IPS-18a (cell line): Measurements from ENCODE around the gene COL15A1.
"Not testable (repeated sequence)": the region's sequence is repeated elsewhere in the genome, so short reads cannot be mapped to it uniquely, and the experiment has no call there.

Experiments
- H3K27ac ChIP-seq: one replicate; pipeline ENCODE4 v1.5.1; 2013; ENCODE audit warnings: low read length
- H3K27me3 ChIP-seq: one replicate; pipeline ENCODE4 v1.6.1; 2013; ENCODE audit warnings: mild to moderate bottlenecking, low read length; ENCODE audit not compliant: control insufficient read depth, insufficient read depth
- H3K36me3 ChIP-seq: one replicate; pipeline ENCODE4 v1.6.1; 2013; ENCODE audit warnings: low read depth, low read length; ENCODE audit not compliant: control insufficient read depth
- H3K4me1 ChIP-seq: one replicate; pipeline ENCODE4 v1.6.1; 2013; ENCODE audit warnings: low read depth, low read length; ENCODE audit not compliant: control insufficient read depth
- H3K4me3 ChIP-seq: one replicate; pipeline ENCODE4 v1.5.1; 2013; ENCODE audit warnings: low read length
- H3K9ac ChIP-seq: one replicate; pipeline ENCODE4 v1.6.1; 2013; ENCODE audit warnings: mild to moderate bottlenecking, low read length, moderate library complexity
- H3K9me3 ChIP-seq: one replicate; pipeline ENCODE4 v1.6.1; 2013; ENCODE audit warnings: low read depth, low read length; ENCODE audit not compliant: control insufficient read depth

Gene COL15A1

DNA sequence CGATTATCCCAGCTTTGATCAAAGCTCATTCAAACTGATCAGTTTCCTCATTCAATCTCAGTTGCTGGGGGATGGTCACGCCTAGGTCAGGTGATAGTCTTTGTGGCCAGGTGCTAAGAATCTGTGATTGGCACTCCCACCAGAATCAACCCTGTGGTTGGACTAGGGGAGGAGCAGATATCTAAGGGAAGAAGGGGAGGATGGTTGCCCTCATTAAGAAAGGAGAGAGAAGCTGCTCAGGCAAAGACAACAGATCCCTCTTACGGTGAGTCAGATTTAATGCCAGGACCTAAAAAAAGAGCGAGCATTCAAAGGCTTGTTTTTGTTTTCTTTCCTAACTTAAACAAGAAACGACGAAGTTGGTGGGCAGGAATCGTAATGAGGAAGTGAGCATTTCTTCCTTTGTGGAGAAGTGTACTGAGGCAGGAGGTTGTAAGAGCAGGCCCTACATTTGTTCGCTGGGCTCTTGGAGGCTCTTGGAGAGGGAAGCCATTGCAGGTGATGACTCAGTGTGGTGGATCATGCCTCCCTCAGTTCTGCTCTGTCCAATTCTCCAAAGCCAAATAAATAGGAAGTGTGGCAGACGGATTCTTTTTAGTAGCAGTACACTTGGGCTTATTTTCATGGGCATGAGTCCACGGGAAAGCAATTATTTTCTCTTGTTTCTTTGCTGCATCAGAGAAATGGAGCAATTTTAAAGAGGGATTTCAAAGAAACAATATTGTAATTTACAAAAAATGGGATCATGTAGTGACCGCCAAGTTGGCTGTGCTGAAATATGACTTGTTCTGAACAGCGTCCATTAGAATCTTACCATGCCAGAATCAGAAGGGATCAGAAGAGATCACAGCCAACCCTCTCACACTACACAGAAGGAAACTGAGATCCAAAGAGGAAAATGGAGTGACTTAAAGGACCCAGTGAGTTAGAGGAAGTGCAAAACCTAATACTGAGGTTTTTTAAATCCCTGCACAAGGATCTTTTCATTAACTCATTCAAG lies 142.5 kb downstream of the COL15A1 start:
- Histone ChIP-seq H3K4me3 (no peak overlapping the region), H3K27me3 (no peaks in the 10 kb centered on the region), H3K4me1 (no peaks in the 10 kb centered on the region), H3K36me3 (no peaks in the 10 kb centered on the region), H3K27ac (no peak overlapping the region), H3K9me3 (peaks cover 3% of the 10 kb centered on the region), H3K9ac (no peak overlapping the region)

DNA sequence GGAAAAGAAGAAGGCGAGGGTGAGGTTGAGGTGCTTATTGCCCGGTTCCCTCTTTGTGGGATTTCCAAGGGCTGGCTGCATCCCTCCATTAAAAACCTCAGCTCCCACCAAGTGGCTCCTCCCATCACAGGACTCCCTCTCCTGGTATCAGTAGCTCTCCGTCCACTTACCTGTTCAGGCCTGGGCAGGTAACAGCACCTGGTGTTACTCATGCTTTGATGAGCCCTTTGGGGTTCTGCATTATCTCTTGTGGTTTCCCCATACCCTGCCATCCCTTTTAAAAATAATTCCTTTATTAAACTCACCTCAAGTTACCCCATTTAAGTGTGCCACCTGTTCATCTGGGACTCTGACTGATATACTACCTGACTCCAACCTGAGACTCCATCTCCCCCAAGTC lies 143.8 kb downstream of the COL15A1 start:
- Histone ChIP-seq H3K4me1 (no peaks in the 10 kb centered on the region), H3K36me3 (no peaks in the 10 kb centered on the region), H3K27ac (no peak overlapping the region), H3K9me3 (peaks cover 3% of the 10 kb centered on the region), H3K9ac (no peak overlapping the region), H3K27me3 (no peaks in the 10 kb centered on the region), H3K4me3 (no peak overlapping the region)

- Histone ChIP-seq H3K9ac (no peak overlapping the region), H3K27me3 (no peaks in the 10 kb centered on the region), H3K36me3 (no peaks in the 10 kb centered on the region), H3K27ac (no peak overlapping the region), H3K4me3 (no peak overlapping the region), H3K4me1 (no peaks in the 10 kb centered on the region), H3K9me3 (peaks cover 3% of the 10 kb centered on the region)
Measured at GRCh38 chr9:99090336-99091130, 146.8 kb downstream of the COL15A1 start.

DNA sequence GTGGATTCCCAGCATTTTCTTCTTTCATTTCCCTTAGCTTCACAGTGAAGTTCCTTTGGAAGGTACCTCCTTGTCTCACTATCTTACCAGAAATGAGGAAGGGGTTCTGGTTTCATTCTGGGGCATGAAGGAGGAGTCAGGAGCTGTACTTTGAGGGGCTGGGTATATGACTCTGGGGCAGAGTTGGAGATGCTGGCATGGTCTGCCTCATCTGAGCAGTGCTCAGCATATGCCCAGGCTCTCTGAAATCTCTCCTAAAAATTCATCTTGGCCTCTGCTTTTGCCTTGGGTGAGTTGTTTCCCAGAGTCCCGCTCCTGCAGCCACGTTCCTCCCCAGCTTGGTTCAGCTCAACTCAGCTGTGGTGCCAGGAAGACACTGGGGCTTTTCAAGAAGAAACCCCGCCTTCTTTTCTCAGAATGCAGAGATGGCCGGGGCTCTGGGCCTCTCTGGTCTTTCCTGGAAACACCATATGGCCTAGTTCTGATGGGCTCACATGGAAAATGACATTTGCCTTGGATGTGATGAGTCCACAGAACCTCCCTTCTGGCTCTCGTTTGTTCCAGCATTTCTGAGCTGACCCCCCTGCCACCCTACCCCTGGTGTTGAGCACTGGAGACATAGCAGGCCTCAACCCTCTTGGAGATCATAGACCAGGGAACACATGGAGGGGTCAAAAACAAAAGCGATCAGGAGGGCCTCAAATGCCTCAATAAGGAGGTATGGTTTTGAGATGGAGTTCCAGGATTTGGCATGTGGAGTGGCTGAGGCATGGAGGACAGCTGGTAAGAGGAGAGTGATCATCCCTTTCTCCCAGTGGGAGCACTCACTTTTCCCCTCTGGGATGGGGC lies 149.2 kb downstream of the COL15A1 start:
- Histone ChIP-seq H3K36me3 (no peaks in the 10 kb centered on the region), H3K27ac (no peak overlapping the region), H3K27me3 (no peaks in the 10 kb centered on the region), H3K9me3 (peaks cover 3% of the 10 kb centered on the region), H3K9ac (no peak overlapping the region), H3K4me1 (peaks cover 8% of the 10 kb centered on the region), H3K4me3 (no peak overlapping the region)

DNA sequence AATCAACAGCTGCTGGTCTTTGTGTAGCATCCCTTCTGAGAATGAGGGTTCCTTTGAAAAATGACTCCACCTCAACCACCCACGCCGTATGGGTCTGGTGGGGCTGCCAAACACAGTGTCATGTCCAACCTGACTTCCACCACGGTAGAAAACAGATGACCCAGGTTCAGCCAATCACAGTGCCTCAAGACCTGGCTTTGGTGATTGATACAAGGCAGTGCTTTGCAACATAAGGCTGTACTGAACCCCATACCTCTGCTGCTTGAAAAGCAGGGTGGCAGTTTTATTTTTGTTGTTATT lies 149.7 kb downstream of the COL15A1 start:
- H3K27ac ChIP-seq = no peak overlapping the region
- H3K9ac ChIP-seq = no peak overlapping the region
- H3K4me3 ChIP-seq = no peak overlapping the region
- no peaks in the 10 kb centered on the region for H3K36me3 ChIP-seq
- no peaks in the 10 kb centered on the region for H3K27me3 ChIP-seq
- H3K4me1 ChIP-seq = peaks cover 8% of the 10 kb centered on the region
- peaks cover 3% of the 10 kb centered on the region for H3K9me3 ChIP-seq

DNA sequence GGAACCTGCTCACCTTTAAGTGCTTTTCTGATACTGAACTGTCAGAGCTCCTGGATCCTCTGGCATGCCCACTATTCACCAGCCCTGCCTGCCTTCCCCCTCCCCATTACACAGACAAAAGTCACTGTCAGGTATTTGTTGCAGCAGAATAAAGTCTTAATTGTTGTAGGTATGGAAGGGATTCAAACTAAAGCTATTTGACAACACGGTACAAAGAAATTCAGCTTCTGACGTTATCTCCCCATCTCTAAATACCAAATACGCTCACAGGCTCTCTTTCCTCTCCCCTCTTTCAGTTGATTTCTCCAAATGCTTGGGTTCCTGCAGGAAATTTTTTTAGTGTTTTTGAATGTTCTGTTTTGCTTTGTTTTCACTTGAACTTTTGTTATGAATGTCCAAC lies 151.9 kb downstream of the COL15A1 start:
- no peaks in the 10 kb centered on the region for H3K36me3 ChIP-seq
- H3K27me3 ChIP-seq = no peaks in the 10 kb centered on the region
- no peak overlapping the region for H3K9ac ChIP-seq
- H3K4me1 ChIP-seq = peaks cover 8% of the 10 kb centered on the region
- no peak overlapping the region for H3K4me3 ChIP-seq
- H3K27ac ChIP-seq = no peak overlapping the region
- H3K9me3 ChIP-seq = no peaks in the 10 kb centered on the region

DNA sequence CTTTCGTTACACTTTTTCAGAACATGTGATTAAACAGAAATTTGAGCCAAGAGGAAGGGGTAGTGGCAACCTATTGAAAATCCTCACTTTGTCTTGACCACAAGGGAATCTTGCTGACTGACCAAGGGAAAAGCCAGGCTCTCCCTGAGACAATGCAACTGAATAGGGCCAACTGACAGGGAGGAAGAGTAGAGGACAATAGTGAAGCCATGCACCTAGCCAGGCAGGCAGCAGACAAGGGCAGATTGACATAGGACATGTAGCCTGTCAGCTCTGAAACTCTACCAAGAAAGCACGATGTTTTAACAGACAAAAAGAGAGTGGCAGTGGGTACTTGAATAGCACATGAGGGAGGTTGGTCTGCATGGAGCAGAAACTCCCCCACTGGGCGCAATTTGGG lies 152.7 kb downstream of the COL15A1 start:
- H3K9me3 ChIP-seq = no peaks in the 10 kb centered on the region
- no peaks in the 10 kb centered on the region for H3K27me3 ChIP-seq
- H3K9ac ChIP-seq = no peak overlapping the region
- peaks cover 8% of the 10 kb centered on the region for H3K4me1 ChIP-seq
- H3K36me3 ChIP-seq = no peaks in the 10 kb centered on the region
- H3K27ac ChIP-seq = no peak overlapping the region
- H3K4me3 ChIP-seq = no peak overlapping the region

- H3K27ac ChIP-seq, H3K4me3 ChIP-seq, H3K9me3 ChIP-seq, H3K36me3 ChIP-seq, H3K9ac ChIP-seq: not testable (repeated sequence)
- Histone ChIP-seq H3K27me3 (peaks cover 24% of the 10 kb centered on the region), H3K4me1 (peaks cover 15% of the 10 kb centered on the region)
Measured at GRCh38 chr9:99099806-99100585, 156.3 kb downstream of the COL15A1 start.

GRCh38 chr9:99101271-99101670 lies 157.6 kb downstream of the COL15A1 start:
- H3K4me3 ChIP-seq = no peak overlapping the region
- no peak overlapping the region for H3K27ac ChIP-seq
- H3K4me1 ChIP-seq = peaks cover 18% of the 10 kb centered on the region
- peaks cover 24% of the 10 kb centered on the region for H3K27me3 ChIP-seq
- no peak overlapping the region for H3K9ac ChIP-seq
- H3K9me3 ChIP-seq = no peaks in the 10 kb centered on the region
- no peaks in the 10 kb centered on the region for H3K36me3 ChIP-seq

DNA sequence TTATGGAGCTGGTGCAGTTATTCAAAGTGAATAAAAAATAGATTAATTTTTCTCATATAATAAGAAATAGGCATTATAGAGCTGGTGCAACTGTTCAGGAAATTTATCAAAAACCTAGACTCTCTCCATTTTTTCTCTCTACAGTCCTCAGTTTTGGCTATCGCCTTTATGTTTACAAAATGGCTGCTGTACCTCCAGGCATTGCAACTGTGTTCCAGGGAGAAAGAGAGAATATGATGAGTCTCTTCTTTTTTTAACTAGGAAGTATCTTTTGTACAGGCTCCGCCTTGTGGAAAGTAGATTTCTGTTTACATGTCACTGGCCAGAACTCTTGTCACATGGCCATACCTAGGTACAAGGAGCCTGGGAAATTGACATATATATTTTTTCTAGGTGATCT lies 158.1 kb downstream of the COL15A1 start:
- Histone ChIP-seq H3K9me3 (no peaks in the 10 kb centered on the region), H3K27me3 (peaks cover 24% of the 10 kb centered on the region), H3K4me3 (no peak overlapping the region), H3K36me3 (no peaks in the 10 kb centered on the region), H3K9ac (no peak overlapping the region), H3K4me1 (peaks cover 15% of the 10 kb centered on the region), H3K27ac (no peak overlapping the region)
